Measurements from ENCODE around the gene KDM8.

Gene KDM8

GRCh38 chr16:27239026-27239425 is 35.7 kb downstream of the KDM8 start:
- no peak for FAIRE-seq
- no peak for DNase-seq (ENCODE audit: insufficient read length, low spot score)
- no peak for TF ChIP-seq CTCF (IDR thresholded peaks at IDR 0.05; ENCODE audit: insufficient read depth, missing control alignments)

GRCh38 chr16:27239906-27240655 is 36.8 kb downstream of the KDM8 start:
- no peak for TF ChIP-seq CTCF (IDR thresholded peaks at IDR 0.05; ENCODE audit: insufficient read depth, missing control alignments)
- FAIRE-seq (no peak), DNase-seq (ENCODE audit: insufficient read length, low spot score) (no peak)

- DNase-seq (ENCODE audit: insufficient read length, low spot score) (no peak), FAIRE-seq (no peak)
- no peak for TF ChIP-seq CTCF (IDR thresholded peaks at IDR 0.05; ENCODE audit: insufficient read depth, missing control alignments)
Observed at GRCh38 chr16:27240948-27241531, 37.7 kb downstream of the KDM8 start.

- no peak for DNase-seq (ENCODE audit: insufficient read length, low spot score)
- no peak for FAIRE-seq
- TF ChIP-seq CTCF (IDR thresholded peaks at IDR 0.05; ENCODE audit: insufficient read depth, missing control alignments): no peak
Observed at GRCh38 chr16:27241658-27242057, 38.3 kb downstream of the KDM8 start.

GRCh38 chr16:27242398-27242797 is 39.1 kb downstream of the KDM8 start:
- FAIRE-seq: no peak
- TF ChIP-seq CTCF (IDR thresholded peaks at IDR 0.05; ENCODE audit: insufficient read depth, missing control alignments): no peak
- no peak for DNase-seq (ENCODE audit: insufficient read length, low spot score)

GRCh38 chr16:27242868-27243590 is 39.7 kb downstream of the KDM8 start:
- no peak for TF ChIP-seq CTCF (IDR thresholded peaks at IDR 0.05; ENCODE audit: insufficient read depth, missing control alignments)
- no peak for DNase-seq (ENCODE audit: insufficient read length, low spot score)
- no peak for FAIRE-seq
